Measurements from ENCODE around the gene PRKAR2A.

DNA sequence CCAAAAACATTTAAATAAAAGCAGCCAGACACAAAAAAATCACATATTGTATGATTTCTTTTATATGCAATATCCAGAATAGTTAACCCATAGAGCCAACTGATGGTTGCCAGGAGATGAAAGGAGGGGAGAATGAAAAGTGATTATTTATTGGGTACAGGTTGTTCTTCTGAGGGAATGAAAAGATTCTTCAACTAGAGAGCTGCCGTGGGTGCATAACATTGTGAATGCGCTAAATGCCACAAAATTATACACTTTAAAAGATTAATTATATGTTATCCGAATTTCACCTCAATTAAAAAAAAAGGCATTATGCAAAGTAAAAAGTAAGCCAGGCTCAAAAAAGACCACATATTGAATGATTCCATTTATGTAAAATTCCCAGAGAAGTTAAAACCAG is 36.1 kb downstream of the PRKAR2A start:
- TF ChIP-seq, protein P1, sequence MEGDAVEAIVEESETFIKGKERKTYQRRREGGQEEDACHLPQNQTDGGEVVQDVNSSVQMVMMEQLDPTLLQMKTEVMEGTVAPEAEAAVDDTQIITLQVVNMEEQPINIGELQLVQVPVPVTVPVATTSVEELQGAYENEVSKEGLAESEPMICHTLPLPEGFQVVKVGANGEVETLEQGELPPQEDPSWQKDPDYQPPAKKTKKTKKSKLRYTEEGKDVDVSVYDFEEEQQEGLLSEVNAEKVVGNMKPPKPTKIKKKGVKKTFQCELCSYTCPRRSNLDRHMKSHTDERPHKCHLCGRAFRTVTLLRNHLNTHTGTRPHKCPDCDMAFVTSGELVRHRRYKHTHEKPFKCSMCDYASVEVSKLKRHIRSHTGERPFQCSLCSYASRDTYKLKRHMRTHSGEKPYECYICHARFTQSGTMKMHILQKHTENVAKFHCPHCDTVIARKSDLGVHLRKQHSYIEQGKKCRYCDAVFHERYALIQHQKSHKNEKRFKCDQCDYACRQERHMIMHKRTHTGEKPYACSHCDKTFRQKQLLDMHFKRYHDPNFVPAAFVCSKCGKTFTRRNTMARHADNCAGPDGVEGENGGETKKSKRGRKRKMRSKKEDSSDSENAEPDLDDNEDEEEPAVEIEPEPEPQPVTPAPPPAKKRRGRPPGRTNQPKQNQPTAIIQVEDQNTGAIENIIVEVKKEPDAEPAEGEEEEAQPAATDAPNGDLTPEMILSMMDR (IDR thresholded peaks at IDR 0.05) = no peak
- TF ChIP-seq POLR2A (IDR thresholded peaks at IDR 0.05) = no peak
- TF ChIP-seq POLR2AphosphoS5 (IDR thresholded peaks at IDR 0.05) = no peak

All from upper lobe of left lung (tissue), 4 donors.